Left kidney (tissue), 8 donors: ENCODE data around the gene STAT5A. TPM values are rescaled to one million over a fixed set of nuclear protein-coding genes. Genes with fewer than 3 reads are reported as not detected.
"Not testable (repeated sequence)": the region's sequence is repeated elsewhere in the genome, so short reads cannot be mapped to it uniquely, and the experiment has no call there.

Experiments
- DNase-seq: peaks from one replicate; pipeline ENCODE4 v3.0.0-alpha.2; 2013
- long read RNA-seq, 8 donors: transcript quantifications; one replicate each; lab custom pipeline, GENCODE V29; 2026
- polyA plus RNA-seq: library from polyadenylated mRNA; unstranded; fragments of 120-200 nt; gene quantifications from one replicate; pipeline ENCODE4 v1.2.1, GENCODE V29; 2013; ENCODE audit not compliant: insufficient read length

Gene STAT5A
- 5.0 TPM for polyA plus RNA-seq
- long read RNA-seq, donor 1, result 0 reads
- long read RNA-seq, donor 2, partial matches to known transcripts, result 0 of 1 reads
- long read RNA-seq, donor 2, other reads (novel, unspliced or antisense), result 0 of 1 reads
- long read RNA-seq, donor 3, partial matches to known transcripts, result 6 of 6 reads
- long read RNA-seq, donor 3, other reads (novel, unspliced or antisense), result 0 of 6 reads
- long read RNA-seq, donor 4, result 0 reads
- long read RNA-seq, donor 5, partial matches to known transcripts, result 0 of 2 reads
- long read RNA-seq, donor 5, other reads (novel, unspliced or antisense), result 0 of 2 reads
- long read RNA-seq, donor 6, result 0 reads
- long read RNA-seq, donor 7, result 0 reads
- long read RNA-seq, donor 8, result 0 reads

GRCh38 chr17:42287977-42288802, at the start of gene STAT5A:
TSS of gene STAT5A (plus strand) at chr17:42288498. CDS start at chr17:42289412, 914 bp downstream.
- DNase-seq, result peak; percentile 73

DNA sequence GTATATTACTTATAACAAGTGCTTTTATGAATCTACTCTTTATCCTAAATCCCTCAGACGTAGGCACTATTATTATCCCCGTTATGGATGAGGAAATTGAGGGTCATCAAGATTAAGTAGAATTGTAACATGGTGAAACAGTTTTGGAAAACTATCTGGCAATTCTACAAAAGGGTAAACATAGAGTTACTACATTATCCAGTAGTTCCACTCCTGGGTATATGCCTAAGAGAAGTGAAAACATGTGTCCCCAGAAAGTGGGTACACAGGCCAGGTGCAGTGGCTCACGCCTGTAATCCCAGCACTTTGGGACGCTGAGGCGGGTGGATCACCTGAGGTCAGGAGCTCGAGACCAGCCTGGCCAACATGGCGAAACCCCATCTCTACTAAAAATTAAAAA, 48.7 kb upstream of the STAT5A start:
- not testable (repeated sequence) for DNase-seq

GRCh38 chr17:42240201-42240600, 48.1 kb upstream of the STAT5A start:
- DNase-seq, result no peak

DNA sequence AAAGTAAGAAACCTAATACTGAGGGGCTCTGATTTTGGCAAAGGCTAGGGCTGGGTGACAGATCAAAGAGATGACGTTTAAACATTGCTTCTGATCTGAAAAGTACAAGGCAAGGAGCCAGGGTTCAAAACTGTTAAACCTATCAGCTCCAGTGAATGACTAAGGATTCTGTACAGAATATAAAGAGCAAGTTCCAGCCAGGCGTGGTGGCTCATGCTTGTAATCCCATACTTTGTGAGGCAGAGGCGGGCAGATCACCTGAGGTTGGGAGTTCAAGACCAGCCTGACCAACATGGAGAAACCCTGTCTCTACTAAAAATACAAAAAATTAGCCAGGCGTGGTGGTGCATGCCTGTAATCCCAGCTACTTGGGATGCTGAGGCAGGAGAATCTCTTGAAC, 47.4 kb upstream of the STAT5A start:
- not testable (repeated sequence) for DNase-seq

GRCh38 chr17:42241871-42242270, 46.4 kb upstream of the STAT5A start:
- DNase-seq, result no peak

DNA sequence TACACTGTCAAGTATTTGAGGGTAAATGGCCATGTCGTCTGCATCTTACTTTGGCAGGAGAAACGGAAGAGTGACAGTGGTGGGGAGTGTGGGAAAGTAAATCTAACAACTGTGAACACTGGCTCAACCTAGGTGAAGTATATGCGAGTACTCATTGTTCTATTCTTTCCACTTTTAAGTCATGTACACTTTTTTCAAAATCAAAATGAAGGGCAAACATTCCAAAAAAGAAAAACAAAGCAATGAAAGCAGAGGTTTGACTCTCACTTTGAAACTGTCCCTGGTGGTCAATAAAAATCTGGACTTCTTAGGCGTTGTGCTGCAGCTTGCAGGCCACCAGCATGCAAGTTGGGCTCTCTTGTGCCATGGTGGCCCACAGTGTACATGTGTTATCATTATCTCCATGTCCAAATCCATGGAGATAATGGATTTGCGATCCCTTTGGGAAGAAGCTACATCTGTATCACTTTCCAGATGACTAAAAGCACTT, 44.8 kb upstream of the STAT5A start:
- no peak for DNase-seq

GRCh38 chr17:42244116-42244515, 44.2 kb upstream of the STAT5A start:
- DNase-seq, result not testable (repeated sequence)

- DNase-seq, result not testable (repeated sequence)
Measured at GRCh38 chr17:42245183-42245582, 43.1 kb upstream of the STAT5A start.

DNA sequence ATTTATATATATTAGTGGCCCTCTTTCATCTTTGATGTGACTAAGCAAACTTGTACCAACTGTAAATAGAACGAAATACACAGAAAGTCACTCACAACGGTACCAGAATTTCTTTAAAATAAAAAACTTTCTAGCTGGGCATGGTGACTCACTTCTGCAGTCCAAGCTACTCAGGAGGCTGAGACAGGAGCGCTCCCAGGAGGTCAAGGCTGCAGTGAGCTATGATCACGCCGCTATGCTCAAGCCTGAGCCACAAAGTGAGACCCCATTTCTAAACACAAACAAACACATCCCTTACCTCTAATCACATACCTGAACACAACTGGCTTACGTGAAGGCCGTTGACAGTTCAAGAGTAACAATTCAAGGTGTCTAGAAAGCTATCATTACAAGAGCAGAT, 41.8 kb upstream of the STAT5A start:
- DNase-seq, result no peak

GRCh38 chr17:42247734-42248133, 40.6 kb upstream of the STAT5A start:
- no peak for DNase-seq

DNA sequence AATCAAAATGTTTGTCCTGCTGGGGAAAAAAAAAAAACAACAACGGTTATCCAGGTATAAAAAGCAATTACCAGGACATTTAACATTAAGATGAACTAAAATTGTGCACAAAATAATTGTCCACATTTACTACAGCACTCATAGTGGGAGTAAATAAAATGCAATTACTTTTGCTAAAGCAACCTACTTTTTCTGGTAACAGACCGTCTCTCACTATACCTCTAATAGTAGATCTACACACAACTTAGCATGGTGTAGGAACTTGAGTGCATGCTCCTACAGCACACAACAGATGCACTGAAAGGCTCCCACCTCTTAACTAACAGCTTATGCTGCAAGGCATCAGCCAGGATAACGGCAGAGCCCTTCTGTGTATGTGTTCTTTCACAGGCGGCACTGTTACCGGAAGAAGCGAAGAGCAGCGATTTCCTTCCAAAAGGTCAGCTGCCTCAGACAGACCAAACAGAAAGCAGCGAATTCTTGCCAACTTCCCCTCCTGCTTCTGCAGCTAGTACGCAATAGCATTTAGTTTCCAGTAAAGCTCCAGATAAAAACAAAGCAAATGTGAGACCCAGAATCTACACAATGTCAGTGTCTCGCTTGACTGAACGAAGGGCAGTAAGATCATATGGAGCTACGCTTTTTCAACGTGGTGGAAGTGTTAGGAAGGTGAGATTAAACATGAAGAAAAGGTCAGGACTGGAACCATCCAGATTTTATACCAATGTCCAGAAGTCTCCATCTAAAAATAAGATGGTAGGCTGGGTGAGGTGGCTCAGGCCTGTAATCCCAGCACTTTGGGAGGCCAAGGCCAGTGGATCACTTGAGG, 39.7 kb upstream of the STAT5A start:
- DNase-seq, result peak; percentile 53

DNA sequence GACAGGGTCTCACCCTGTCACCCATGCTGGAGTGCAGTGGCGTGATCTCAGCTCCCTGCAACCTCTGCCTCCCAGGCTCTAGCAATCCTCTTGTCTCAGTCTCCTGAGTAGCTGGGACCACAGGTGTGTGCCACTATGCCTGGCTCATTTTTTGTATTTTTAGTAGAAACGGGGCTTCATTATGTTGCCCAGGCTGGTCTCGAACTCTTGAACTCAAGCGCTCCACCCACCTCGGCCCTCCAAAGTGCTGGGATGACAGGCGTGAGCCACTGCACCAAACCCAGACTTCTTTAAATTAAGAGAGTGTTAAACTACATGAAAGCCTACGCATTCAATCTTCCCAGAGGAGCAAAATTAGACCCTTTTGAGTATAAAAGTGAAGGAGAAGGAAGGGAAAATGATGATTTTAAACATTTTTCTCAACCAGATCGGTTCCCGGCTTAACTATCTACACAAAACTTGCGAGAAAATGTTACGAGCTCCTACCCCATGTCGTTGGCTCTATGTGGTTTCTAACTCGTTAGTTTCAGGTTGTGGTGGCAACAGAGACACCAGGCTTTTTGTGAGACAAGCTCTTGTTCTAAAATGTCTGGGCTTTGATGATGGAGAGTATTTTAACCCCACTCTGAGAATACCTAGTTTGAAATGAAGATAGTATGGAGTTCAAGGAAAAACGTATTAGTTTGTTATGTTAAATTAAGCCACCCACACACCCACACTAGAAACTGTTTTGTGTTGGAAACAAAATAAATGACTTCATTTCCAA, 38.4 kb upstream of the STAT5A start:
- DNase-seq, result no peak

- no peak for DNase-seq
Measured at GRCh38 chr17:42251115-42251514, 37.2 kb upstream of the STAT5A start.

DNA sequence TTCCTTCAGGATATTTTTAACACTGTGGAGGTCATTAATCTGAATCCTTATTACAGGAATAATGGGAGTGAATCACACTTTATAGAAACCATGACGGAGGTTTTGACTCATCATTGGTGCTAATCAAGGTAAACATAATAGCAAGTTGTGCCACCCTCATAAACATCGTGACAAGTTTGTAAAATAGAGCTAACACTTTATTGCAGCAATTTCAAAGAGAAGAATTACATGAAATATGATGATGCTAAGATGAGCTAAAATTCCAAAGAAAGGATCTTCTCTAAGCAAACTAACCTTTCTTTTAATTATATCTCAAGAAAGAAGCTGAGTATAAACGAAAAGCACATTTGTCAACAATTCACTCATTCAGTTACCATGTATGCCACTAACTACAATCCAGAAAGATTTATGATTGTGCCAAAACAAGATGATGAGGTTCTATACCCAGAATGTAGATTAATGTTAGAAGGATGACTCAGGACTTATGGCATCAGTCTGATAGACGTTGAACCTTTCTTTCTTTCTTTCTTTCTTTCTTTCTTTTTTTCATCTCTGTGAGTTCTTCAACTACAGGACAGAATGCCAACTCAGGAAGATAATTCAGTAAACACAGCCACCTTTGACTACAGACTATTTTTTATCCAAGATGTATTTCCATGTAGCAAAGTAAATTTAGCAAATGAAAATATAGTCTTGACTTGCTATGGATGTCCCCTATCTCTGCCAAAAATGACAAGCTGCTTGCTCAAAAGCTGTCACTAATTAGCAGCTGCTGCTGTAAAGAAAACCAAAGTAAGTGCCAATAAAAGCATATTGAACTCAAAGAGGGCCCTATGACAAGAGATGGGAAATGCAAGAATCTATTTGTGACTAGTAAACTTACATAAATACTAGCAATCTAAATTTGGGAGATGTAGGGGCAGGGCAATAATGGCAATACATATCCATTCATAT, 35.4 kb upstream of the STAT5A start:
- no peak for DNase-seq

DNA sequence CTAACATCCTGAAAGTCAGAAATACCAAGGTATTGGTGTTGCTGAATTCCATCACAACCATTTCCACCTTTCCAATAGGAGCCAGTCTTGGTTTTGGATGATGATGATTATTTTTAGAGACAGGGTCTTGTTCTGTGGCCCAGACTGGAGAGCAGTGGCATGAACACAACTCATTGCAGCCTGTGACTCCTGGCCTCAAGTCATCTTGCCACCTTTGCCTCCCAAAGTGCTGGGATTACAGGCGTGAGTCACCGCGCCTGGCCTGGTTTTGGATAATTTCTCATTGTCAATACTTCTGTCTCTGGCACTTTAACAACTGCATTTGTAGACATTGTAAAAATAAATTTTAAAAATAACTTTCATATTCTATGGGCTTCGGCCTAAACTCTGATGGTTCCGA, 34.7 kb upstream of the STAT5A start:
- DNase-seq, result no peak

DNA sequence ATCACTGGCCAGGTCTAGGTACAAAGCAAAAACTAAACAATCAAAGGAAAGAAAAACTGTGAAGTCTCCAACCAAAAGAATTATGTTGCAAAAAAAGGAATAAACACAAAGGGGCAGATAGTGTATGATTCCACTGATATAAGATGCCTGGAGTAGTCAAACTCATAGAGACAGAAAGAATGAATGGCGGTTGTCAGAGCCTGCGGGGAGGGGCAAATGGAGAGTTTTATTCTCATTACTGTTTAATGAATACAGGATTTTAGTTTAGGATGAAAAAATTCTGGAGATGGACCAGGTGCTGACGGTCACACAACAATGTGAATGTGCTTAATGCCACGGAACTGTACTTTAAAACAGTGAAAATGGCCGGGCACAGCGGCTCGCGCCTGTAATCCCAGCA, 32.9 kb upstream of the STAT5A start:
- no peak for DNase-seq

- no peak for DNase-seq
Measured at GRCh38 chr17:42260318-42260717, 28.0 kb upstream of the STAT5A start.

DNA sequence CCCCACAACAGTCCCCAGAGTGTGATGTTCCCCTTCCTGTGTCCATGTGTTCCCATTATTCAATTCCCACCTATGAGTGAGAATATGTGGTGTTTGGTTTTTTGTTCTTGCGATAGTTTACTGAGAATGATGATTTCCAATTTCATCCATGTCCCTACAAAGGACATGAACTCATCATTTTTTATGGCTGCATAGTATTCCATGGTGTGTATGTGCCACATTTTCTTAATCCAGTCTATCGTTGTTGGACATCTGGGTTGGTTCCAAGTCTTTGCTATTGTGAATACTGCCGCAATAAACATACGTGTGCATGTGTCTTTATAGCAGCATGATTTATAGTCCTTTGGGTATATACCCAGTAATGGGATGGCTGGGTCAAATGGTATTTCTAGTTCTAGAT, 23.9 kb upstream of the STAT5A start:
- not testable (repeated sequence) for DNase-seq

DNA sequence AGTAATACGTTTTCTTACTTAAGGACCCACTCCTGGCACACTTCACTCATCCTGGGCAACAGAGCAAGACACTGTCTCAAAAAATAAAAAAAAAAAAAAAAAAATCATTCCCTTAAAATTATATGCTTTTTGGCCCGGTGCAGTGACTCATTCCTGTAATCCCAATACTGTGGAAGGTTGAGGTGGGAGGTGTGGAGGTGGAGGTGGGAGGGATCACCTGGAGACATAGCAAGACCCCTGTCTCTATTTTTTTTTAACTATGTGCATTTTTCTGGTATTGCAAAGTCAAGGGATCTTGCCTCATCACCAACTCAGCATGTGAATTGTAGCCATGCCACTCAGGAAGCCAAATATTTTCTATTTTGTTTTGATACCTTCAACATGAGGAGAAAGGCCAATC, 21.8 kb upstream of the STAT5A start:
- no peak for DNase-seq
